Liver (tissue), 9 donors: ENCODE data around the gene MAP7D3. TPM values are rescaled to one million over a fixed set of nuclear protein-coding genes. Genes with fewer than 3 reads are reported as not detected.

Experiments
- DNase-seq: peaks from one replicate; pipeline ENCODE4 v3.0.0-alpha.2; 2017; ENCODE audit warnings: low spot score
- H3K27ac ChIP-seq, 2 donors: one replicate each; pipeline ENCODE4 v1.7.0; 2013; ENCODE audit warnings: inconsistent platforms in 2 of 2, low read length in 2 of 2, control low read depth in 1 of 2, low read depth in 1 of 2, mild to moderate bottlenecking in 1 of 2
- H3K27me3 ChIP-seq, 4 donors: one replicate each; pipeline versions ENCODE4 v1.6.1 to v1.7.0; 2013; ENCODE audit warnings: low read length in 3 of 4, inconsistent platforms in 1 of 4, mild to moderate bottlenecking in 1 of 4, moderate library complexity in 1 of 4; ENCODE audit not compliant: control insufficient read depth in 4 of 4, insufficient read depth in 4 of 4
- H3K36me3 ChIP-seq, 4 donors: one replicate each; pipeline versions ENCODE4 v1.6.1 to v1.7.0; 2013; ENCODE audit warnings: low read length in 3 of 4, mild to moderate bottlenecking in 3 of 4, low read depth in 1 of 4, moderate library complexity in 1 of 4; ENCODE audit not compliant: control insufficient read depth in 4 of 4, insufficient read depth in 3 of 4
- H3K4me1 ChIP-seq, 4 donors: one replicate each; pipeline versions ENCODE4 v1.6.1 to v1.7.0; 2013; ENCODE audit warnings: low read length in 3 of 4, mild to moderate bottlenecking in 3 of 4, moderate library complexity in 1 of 4; ENCODE audit not compliant: control insufficient read depth in 4 of 4, insufficient read depth in 4 of 4
- H3K4me3 ChIP-seq, 3 donors: one replicate each; pipeline versions ENCODE4 v1.6.1 to v1.7.0; 2013; ENCODE audit warnings: low read length in 3 of 3, control low read depth in 1 of 3, low read depth in 1 of 3, mild to moderate bottlenecking in 1 of 3
- H3K9ac ChIP-seq, 2 donors: one replicate each; pipeline ENCODE4 v1.7.0; 2013; ENCODE audit warnings: low read length in 2 of 2, mild to moderate bottlenecking in 2 of 2, moderate library complexity in 2 of 2, control low read depth in 1 of 2, low read depth in 1 of 2
- H3K9me3 ChIP-seq, 4 donors: one replicate each; pipeline versions ENCODE4 v1.6.1 to v1.7.0; 2013; ENCODE audit warnings: low read length in 3 of 4; ENCODE audit not compliant: control insufficient read depth in 4 of 4
- EGR1 ChIP-seq, 2 donors: IDR thresholded peaks; 2 replicates each; pipeline ENCODE4 v1.6.1; 2016 to 2018; ENCODE audit warnings: antibody characterized with exemption in 2 of 2, low read depth in 2 of 2
- FOXA1 ChIP-seq: IDR thresholded peaks from 2 replicates; pipeline ENCODE4 v1.6.1; 2016; ENCODE audit warnings: antibody characterized with exemption
- FOXA2 ChIP-seq: IDR thresholded peaks from 2 replicates; pipeline ENCODE4 v1.6.1; 2016; ENCODE audit warnings: antibody characterized with exemption
- GABPA ChIP-seq, 2 donors: IDR thresholded peaks in 1 of 2; conservative IDR thresholded peaks in 1 of 2; 2 replicates each; pipeline ENCODE4 v1.6.1; 2016; ENCODE audit warnings: antibody characterized with exemption in 2 of 2, mild to moderate bottlenecking in 1 of 2, moderate library complexity in 1 of 2
- HNF4A ChIP-seq, 2 donors: conservative IDR thresholded peaks; 2 replicates each; pipeline ENCODE4 v1.6.1; 2016; ENCODE audit warnings: antibody characterized with exemption in 2 of 2, mild to moderate bottlenecking in 2 of 2
- HNF4G ChIP-seq: IDR thresholded peaks from 2 replicates; pipeline ENCODE4 v1.6.1; 2016; ENCODE audit warnings: antibody characterized with exemption
- JUND ChIP-seq, 2 donors: IDR thresholded peaks; 2 replicates each; pipeline ENCODE4 v1.6.1; 2016; ENCODE audit warnings: antibody characterized with exemption in 2 of 2
- NR2F2 ChIP-seq: IDR thresholded peaks from 2 replicates; pipeline ENCODE4 v1.6.1; 2016; ENCODE audit warnings: antibody characterized with exemption
- RAD21 ChIP-seq, 2 donors: IDR thresholded peaks; 2 replicates each; pipeline ENCODE4 v1.6.1; 2016; ENCODE audit warnings: antibody characterized with exemption in 2 of 2, mild to moderate bottlenecking in 2 of 2
- RXRA ChIP-seq, 2 donors: IDR thresholded peaks; 2 replicates each; pipeline ENCODE4 v1.6.1; 2017 to 2018; ENCODE audit warnings: antibody characterized with exemption in 2 of 2, mild to moderate bottlenecking in 1 of 2
- SP1 ChIP-seq: IDR thresholded peaks from 2 replicates; pipeline ENCODE4 v1.6.1; 2018; ENCODE audit warnings: antibody characterized with exemption, mild to moderate bottlenecking
- TAF1 ChIP-seq: conservative IDR thresholded peaks from 2 replicates; pipeline ENCODE4 v1.6.1; 2016; ENCODE audit warnings: antibody characterized with exemption, mild to moderate bottlenecking
- YY1 ChIP-seq: IDR thresholded peaks from 2 replicates; pipeline ENCODE4 v1.6.1; 2016; ENCODE audit warnings: antibody characterized with exemption, mild to moderate bottlenecking
- WGBS: extraction: QIAGEN DNeasy Blood & Tissue Kit; methylation state at CpG from one replicate; pipeline ENCODE4 v1.1.7; 2013; 5-methylcytosine and 5-hydroxymethylcytosine counted together
- polyA plus RNA-seq, 2 donors: library from polyadenylated mRNA; stranded (reverse) in 1 of 2; unstranded in 1 of 2; fragments of 200-250 nt in 1 of 2; fragments of >200 nt in 1 of 2; fragmentation: Nextera tagmentation in 1 of 2; extraction: Ambion mirVana in 1 of 2; gene quantifications; one replicate each; pipeline versions ENCODE4 v1.2.1 to v1.2.3, GENCODE V29; 2013 to 2015
- total RNA-seq, 2 donors: library from RNA; depleted of rRNA; stranded (reverse); fragments of >200 nt; gene quantifications; one replicate each; pipeline ENCODE4 v1.2.3, GENCODE V29; 2014
- TF ChIP-seq, protein P1 (sequence below): IDR thresholded peaks from 2 replicates; pipeline ENCODE4 v1.6.1; 2016; ENCODE audit warnings: antibody characterized with exemption
- TF ChIP-seq, protein P2 (sequence below): IDR thresholded peaks from 2 replicates; pipeline ENCODE4 v1.6.1; 2016; ENCODE audit warnings: antibody characterized with exemption, mild to moderate bottlenecking
- TF ChIP-seq, protein P3 (sequence below): IDR thresholded peaks from 2 replicates; pipeline ENCODE4 v1.6.1; 2016; ENCODE audit warnings: antibody characterized with exemption
- TF ChIP-seq, protein P4 (sequence below): fragments of 150-350 bp; IDR thresholded peaks from 2 replicates; pipeline ENCODE4 v1.5.1; 2017; ENCODE audit warnings: improper control_type of control experiment, low read depth, low read length; ENCODE audit not compliant: missing input control
- TF ChIP-seq, protein P5 (sequence below): IDR thresholded peaks from 2 replicates; pipeline ENCODE4 v1.6.1; 2016; ENCODE audit warnings: antibody characterized with exemption
- donor health status: healthy.
- donor health status: healthy.
- donor health status: healthy.
- donor health status: healthy.
- donor health status: healthy.

Gene MAP7D3
- total and polyA plus RNA-seq, 4 donors, result 1.6 to 4.4 (median 3.1) TPM

DNA sequence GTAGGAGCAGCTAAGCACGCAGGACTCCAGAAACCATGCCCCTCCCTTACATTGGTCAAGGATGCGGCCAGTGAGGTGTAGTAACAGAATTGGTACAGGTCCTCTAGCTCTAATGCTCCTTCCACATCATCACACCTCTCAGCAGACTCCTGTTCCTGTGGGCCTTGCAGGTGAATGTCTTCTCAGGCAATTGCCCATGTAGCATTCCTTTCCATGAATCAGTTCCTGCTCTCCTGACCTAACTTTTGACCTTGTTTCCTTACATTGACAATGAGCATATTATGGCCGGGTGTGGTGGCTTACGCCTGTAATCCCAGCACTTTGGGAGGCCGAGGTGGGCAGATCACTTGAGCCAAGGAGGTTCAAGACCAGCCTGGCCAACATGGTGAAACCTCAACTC, 31.3 kb downstream of the MAP7D3 start:
- no peak for TF ChIP-seq GABPA (IDR thresholded peaks at IDR 0.05 in 1 of 2, conservative IDR thresholded peaks at IDR 0.05 in 1 of 2)
- TF ChIP-seq RXRA (IDR thresholded peaks at IDR 0.05), result no peak
- no peak for TF ChIP-seq YY1
- no peak for TF ChIP-seq RAD21 (IDR thresholded peaks at IDR 0.05)
- TF ChIP-seq, protein P1, sequence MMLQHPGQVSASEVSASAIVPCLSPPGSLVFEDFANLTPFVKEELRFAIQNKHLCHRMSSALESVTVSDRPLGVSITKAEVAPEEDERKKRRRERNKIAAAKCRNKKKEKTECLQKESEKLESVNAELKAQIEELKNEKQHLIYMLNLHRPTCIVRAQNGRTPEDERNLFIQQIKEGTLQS, result no peak
- no peak for TF ChIP-seq FOXA1
- TF ChIP-seq, protein P2, sequence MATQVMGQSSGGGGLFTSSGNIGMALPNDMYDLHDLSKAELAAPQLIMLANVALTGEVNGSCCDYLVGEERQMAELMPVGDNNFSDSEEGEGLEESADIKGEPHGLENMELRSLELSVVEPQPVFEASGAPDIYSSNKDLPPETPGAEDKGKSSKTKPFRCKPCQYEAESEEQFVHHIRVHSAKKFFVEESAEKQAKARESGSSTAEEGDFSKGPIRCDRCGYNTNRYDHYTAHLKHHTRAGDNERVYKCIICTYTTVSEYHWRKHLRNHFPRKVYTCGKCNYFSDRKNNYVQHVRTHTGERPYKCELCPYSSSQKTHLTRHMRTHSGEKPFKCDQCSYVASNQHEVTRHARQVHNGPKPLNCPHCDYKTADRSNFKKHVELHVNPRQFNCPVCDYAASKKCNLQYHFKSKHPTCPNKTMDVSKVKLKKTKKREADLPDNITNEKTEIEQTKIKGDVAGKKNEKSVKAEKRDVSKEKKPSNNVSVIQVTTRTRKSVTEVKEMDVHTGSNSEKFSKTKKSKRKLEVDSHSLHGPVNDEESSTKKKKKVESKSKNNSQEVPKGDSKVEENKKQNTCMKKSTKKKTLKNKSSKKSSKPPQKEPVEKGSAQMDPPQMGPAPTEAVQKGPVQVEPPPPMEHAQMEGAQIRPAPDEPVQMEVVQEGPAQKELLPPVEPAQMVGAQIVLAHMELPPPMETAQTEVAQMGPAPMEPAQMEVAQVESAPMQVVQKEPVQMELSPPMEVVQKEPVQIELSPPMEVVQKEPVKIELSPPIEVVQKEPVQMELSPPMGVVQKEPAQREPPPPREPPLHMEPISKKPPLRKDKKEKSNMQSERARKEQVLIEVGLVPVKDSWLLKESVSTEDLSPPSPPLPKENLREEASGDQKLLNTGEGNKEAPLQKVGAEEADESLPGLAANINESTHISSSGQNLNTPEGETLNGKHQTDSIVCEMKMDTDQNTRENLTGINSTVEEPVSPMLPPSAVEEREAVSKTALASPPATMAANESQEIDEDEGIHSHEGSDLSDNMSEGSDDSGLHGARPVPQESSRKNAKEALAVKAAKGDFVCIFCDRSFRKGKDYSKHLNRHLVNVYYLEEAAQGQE, result no peak
- Histone ChIP-seq H3K4me1 (no peaks in the 10 kb centered on the region), H3K9ac (no peak overlapping the region), H3K9me3 (no peaks in the 10 kb centered on the region), H3K27me3 (no peaks in the 10 kb centered on the region), H3K4me3 (no peak overlapping the region), H3K27ac (no peak overlapping the region), H3K36me3 (peaks cover 4 to 17% (median 11%) of the 10 kb centered on the region in 4 donors)
- DNase-seq, result no peak
- 90% methylated on average over 5 of the region's 5 CpGs for WGBS

DNA sequence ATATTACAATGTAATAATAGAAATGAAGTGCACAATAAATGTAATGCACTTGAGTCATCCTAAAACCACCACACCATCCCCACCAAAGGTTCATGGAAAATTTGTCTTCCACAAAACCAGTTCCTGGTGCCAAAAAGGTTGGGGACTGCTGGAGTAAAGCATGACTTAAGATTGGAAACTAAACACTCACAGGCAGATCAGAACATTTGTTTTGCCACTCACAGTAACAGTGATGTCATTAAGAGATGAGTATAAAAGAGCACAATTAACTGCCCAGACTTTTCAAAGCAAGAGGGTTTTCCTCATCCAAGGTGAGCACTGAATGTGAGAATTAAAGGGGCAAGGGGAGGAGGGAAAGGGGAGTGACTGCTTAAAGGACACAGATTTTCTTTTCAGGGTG, 35.6 kb downstream of the MAP7D3 start:
- Histone ChIP-seq H3K4me1 (no peaks in the 10 kb centered on the region), H3K27me3 (no peaks in the 10 kb centered on the region), H3K9ac (no peak overlapping the region), H3K27ac (no peak overlapping the region), H3K36me3 (peaks cover 4 to 10% (median 5%) of the 10 kb centered on the region in 4 donors), H3K4me3 (no peak overlapping the region), H3K9me3 (no peaks in the 10 kb centered on the region)
- TF ChIP-seq GABPA (IDR thresholded peaks at IDR 0.05 in 1 of 2, conservative IDR thresholded peaks at IDR 0.05 in 1 of 2), result no peak
- TF ChIP-seq NR2F2, result no peak
- TF ChIP-seq RAD21 (IDR thresholded peaks at IDR 0.05), result no peak
- no peak for TF ChIP-seq EGR1 (IDR thresholded peaks at IDR 0.05; ENCODE audit: low read depth in 2 of 2)
- TF ChIP-seq FOXA2, result no peak
- TF ChIP-seq, protein P3, sequence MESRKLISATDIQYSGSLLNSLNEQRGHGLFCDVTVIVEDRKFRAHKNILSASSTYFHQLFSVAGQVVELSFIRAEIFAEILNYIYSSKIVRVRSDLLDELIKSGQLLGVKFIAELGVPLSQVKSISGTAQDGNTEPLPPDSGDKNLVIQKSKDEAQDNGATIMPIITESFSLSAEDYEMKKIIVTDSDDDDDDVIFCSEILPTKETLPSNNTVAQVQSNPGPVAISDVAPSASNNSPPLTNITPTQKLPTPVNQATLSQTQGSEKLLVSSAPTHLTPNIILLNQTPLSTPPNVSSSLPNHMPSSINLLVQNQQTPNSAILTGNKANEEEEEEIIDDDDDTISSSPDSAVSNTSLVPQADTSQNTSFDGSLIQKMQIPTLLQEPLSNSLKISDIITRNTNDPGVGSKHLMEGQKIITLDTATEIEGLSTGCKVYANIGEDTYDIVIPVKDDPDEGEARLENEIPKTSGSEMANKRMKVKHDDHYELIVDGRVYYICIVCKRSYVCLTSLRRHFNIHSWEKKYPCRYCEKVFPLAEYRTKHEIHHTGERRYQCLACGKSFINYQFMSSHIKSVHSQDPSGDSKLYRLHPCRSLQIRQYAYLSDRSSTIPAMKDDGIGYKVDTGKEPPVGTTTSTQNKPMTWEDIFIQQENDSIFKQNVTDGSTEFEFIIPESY, result no peak
- TF ChIP-seq SP1, result no peak
- TF ChIP-seq, protein P4, sequence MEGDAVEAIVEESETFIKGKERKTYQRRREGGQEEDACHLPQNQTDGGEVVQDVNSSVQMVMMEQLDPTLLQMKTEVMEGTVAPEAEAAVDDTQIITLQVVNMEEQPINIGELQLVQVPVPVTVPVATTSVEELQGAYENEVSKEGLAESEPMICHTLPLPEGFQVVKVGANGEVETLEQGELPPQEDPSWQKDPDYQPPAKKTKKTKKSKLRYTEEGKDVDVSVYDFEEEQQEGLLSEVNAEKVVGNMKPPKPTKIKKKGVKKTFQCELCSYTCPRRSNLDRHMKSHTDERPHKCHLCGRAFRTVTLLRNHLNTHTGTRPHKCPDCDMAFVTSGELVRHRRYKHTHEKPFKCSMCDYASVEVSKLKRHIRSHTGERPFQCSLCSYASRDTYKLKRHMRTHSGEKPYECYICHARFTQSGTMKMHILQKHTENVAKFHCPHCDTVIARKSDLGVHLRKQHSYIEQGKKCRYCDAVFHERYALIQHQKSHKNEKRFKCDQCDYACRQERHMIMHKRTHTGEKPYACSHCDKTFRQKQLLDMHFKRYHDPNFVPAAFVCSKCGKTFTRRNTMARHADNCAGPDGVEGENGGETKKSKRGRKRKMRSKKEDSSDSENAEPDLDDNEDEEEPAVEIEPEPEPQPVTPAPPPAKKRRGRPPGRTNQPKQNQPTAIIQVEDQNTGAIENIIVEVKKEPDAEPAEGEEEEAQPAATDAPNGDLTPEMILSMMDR, result no peak
- TF ChIP-seq TAF1, result no peak
- TF ChIP-seq, protein P5, sequence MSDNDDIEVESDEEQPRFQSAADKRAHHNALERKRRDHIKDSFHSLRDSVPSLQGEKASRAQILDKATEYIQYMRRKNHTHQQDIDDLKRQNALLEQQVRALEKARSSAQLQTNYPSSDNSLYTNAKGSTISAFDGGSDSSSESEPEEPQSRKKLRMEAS, result no peak
- no peak for TF ChIP-seq HNF4G
- TF ChIP-seq, protein P1, result no peak
- TF ChIP-seq JUND (IDR thresholded peaks at IDR 0.05), result no peak
- TF ChIP-seq HNF4A (conservative IDR thresholded peaks at IDR 0.05), result no peak
- TF ChIP-seq FOXA1, result no peak
- TF ChIP-seq, protein P2, result no peak
- no peak for TF ChIP-seq RXRA (IDR thresholded peaks at IDR 0.05)
- no peak for TF ChIP-seq YY1
- no peak for DNase-seq
